Middle frontal gyrus (tissue), 1 donor: ENCODE results near the gene PDGFC.
"Not testable (repeated sequence)": the region's sequence is repeated elsewhere in the genome, so short reads cannot be mapped to it uniquely, and the experiment has no call there.

Experiments
- DNase-seq: peaks from one replicate; pipeline ENCODE4 v3.0.0-alpha.2; 2015; ENCODE audit warnings: low spot score; ENCODE audit errors: extremely low spot score

Gene PDGFC

GRCh38 chr4:156901871-156902270 is 69.7 kb downstream of the PDGFC start:
- no peak for DNase-seq

GRCh38 chr4:156898373-156899117 is 73.1 kb downstream of the PDGFC start:
- no peak for DNase-seq

GRCh38 chr4:156896527-156896926 is 75.1 kb downstream of the PDGFC start:
- no peak for DNase-seq

GRCh38 chr4:156894234-156894633 is 77.4 kb downstream of the PDGFC start:
- DNase-seq = no peak

DNA sequence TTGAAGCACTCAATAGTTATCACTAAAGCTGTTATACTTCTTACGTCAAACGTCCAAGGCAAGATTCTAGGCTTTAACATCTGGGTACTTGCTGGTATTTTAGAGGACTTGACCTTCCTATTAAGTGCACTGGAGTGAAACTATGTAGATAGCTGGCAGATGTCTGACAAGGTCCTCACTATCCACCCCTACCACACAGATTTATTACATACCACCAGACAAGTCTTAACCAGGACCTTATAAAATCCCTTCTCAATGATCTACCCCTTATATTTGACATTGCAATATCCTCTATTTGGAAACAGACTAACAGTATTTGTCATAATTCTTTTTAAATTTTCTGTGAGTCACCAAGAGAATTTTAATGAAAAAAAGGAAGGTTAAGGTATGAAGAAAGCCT is 78.8 kb downstream of the PDGFC start:
- DNase-seq = no peak

GRCh38 chr4:156889616-156890594 is 81.7 kb downstream of the PDGFC start:
- no peak for DNase-seq

DNA sequence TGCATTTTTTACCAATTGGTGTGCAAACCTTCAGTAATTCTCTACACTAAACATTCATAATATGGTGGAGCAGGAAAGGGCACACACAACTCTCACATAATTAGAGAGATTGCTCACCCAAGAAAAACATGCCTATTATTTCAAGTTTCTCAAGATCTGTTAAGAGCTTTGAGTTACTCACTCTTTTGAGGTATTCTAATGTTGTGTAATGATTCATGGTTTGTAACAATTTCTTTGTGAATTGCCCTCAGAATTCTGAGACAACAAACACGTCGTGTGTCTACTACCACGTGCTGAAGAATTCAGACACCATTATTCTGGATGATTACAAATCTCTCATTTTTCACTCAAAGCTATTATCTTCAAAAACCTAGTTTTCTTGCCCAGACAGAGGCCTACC is 82.8 kb downstream of the PDGFC start:
- no peak for DNase-seq

DNA sequence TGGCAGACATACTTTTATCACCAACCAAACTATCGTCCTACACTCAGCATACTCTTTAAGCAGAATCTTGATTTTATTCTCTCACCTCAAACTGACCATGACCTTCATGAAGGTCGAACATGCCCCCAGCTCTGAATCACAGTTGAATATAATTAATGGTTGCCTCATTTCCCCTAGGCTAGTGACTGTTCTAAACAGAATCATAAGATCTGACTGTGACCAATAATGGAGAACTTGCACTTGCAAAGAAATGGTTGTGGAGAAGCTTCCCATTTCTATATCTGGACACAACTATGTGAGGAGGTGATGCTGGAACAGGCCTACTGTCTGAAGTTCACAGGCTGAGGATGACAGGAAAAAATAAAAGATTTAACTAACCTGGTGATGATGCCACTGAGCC is 85.1 kb downstream of the PDGFC start:
- no peak for DNase-seq

GRCh38 chr4:156885374-156885773 is 86.2 kb downstream of the PDGFC start:
- DNase-seq = no peak

- no peak for DNase-seq
Observed at GRCh38 chr4:156884183-156884582, 87.4 kb downstream of the PDGFC start.

- DNase-seq = no peak
Observed at GRCh38 chr4:156875704-156876103, 95.9 kb downstream of the PDGFC start.

DNA sequence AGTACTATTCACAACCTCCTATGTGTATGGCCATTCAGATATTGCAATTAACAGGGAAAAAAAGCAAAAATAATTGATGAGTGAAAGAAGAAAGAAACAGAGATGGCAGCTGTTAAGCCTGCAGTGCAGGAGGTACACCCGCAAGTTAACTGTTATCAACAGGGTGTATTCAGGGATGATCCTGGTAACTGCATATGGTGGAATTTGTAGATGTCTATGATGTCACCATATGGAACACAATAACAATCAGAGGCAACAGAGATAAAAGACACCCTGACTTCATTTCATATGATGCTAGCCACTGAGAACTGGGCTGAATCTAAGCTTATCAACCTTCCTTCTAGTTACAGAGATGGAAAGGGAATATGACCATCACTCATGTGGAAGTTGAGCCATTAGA is 96.5 kb downstream of the PDGFC start:
- DNase-seq = no peak

DNA sequence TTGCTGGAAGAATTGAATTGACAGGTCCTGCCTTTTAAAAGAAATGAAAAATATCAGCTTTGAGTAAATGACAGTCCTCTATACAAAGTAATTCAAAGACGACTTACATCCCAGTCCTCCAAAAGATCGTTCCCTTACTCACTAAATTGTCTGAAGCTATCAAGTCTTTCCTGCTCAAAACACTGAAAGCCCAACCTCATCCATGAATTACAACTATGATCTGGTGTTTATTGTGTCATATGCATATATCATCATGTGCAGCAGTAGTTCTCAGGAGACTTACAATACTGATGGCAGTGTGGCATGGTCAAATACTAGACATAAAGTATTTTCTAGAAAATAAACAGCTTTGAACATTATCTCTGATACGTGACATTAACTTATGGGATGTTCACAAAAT is 97.8 kb downstream of the PDGFC start:
- no peak for DNase-seq

DNA sequence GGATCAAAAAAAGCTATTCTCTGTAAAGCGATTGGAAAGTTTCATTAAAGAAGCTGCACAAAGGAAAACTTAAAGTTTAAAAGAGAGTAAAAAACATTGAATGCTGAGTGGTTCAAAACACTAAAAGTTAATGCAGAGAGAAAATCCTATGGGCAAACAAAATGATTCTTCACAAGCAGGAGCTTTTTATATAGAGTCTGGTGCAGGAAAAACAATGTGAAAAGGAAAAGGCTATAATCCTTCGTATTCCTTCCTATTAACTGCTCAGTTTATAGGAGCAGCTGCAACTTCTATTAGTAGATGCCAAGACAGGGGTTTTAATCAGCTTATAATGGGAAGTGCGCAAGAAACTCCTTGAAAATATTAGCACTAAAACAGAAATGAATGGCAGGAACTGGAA is 100.7 kb downstream of the PDGFC start:
- DNase-seq = no peak

- no peak for DNase-seq
Observed at GRCh38 chr4:156870131-156870530, 101.5 kb downstream of the PDGFC start.

DNA sequence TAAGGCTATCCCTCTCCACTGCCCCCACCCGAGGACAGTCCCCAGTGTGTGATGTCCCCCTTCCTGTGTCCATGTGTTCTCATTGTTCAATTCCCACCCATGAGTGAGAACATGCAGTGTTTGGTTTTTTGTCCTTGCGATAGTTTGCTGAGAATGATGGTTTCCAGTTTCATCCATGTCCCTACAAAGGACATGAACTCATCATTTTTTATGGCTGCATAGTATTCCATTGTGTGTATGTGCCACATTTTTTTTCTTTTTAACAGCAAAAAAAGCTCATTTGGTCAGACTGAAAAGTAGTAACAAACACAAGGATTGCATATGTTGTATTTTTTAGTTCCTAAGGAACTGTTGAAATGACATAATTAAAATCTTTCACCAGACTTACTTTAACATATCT is 105.5 kb downstream of the PDGFC start:
- not testable (repeated sequence) for DNase-seq

- DNase-seq = no peak
Observed at GRCh38 chr4:156865451-156865850, 106.1 kb downstream of the PDGFC start.

DNA sequence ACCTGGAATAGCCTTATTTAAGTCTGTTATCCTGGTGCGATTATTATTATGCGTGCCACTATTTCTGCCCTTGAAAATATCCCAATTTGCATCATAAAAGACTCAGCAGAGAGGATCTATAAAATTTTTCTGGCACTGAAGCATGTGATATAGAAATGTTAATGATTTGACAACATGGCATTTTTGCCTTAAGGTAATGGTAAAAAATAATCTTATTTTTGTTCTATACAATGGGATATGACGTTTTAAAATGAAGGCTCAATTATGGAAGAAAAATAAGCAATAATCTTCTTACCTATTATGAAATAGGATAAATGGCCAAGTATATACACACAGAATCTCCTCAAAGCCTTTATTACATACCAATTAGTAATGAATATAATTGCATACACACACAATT is 113.5 kb downstream of the PDGFC start:
- DNase-seq = no peak

- DNase-seq = no peak
Observed at GRCh38 chr4:156838761-156839160, 132.8 kb downstream of the PDGFC start.

DNA sequence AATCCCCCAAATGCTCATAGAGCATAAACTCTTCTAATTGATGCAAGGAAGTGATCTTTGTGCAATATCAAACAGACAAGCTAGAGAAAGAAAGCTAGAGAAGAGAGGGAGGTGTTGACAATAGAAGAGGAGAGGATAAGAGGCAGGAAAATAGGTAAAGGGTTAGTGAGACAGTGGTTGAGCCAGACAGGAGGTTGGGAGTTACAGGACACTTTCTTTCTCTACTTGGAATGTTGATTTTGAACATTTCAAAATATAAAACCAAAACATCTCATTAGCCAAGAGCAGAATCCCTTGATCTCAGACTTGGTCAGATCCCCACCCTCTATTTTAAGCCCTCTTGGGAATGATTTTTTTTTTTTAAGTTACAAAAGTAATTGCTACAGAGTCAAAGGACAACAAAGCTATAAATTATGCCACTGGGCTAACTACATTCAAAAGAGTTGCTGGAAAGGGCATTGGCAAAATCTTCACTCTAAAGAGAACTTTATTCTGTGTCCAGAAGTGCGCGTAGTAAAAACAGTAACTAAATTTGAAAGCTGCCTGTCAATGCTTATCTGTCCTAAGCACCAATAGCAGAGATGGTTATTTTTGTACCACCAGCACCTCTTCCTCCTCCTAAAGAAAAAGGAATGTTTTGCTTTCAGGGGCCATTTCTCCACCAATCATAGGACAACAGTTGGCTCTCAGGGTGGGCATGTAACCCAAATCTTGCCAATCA is 133.8 kb downstream of the PDGFC start:
- DNase-seq = no peak

GRCh38 chr4:156832886-156833285 is 138.7 kb downstream of the PDGFC start:
- no peak for DNase-seq

DNA sequence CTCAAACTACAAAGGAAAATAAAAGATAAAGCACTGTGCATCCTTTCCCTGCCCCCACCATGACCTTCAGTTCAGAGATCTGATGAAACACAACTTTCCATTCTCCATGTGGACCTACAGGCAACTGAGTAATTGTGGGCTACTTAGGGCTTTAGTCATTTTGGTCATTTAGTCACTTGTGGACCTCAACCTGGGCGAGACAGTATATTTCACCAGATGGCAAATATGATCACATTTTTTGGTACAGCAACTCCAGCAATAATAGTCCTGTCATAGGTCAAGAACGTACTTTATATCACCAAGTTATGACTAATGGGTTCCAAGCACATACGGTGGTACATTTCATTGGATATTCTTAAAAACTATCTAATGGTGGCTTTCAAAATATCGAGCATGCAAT is 141.2 kb downstream of the PDGFC start:
- no peak for DNase-seq
